Measurements from ENCODE around the gene CHRNE.

The CHRNE gene

GRCh38 chr17:4901648-4902344 lies 1.1 kb downstream of the CHRNE start:
- DNase-seq, result no peak

GRCh38 chr17:4901108-4901647 lies 1.7 kb downstream of the CHRNE start:
- no peak for DNase-seq

- peak; percentile 54 for DNase-seq
Measured at GRCh38 chr17:4900231-4901107, 2.4 kb downstream of the CHRNE start.

- peak; percentile 98 for DNase-seq
Measured at GRCh38 chr17:4899341-4900230, 3.3 kb downstream of the CHRNE start, which contains the start of gene C17orf107. C17orf107 (plus strand) TSS chr17:4899536; CDS start chr17:4899763, 227 bp downstream.

- DNase-seq, result no peak
Measured at GRCh38 chr17:4898927-4899326, 4.0 kb downstream of the CHRNE start.

- no peak for DNase-seq
Measured at GRCh38 chr17:4898351-4898750, 4.5 kb downstream of the CHRNE start.

GRCh38 chr17:4897785-4898184 lies 5.1 kb downstream of the CHRNE start:
- no peak for DNase-seq

- no peak for DNase-seq
Measured at GRCh38 chr17:4897198-4897687, 5.7 kb downstream of the CHRNE start.

GRCh38 chr17:4896332-4897197 lies 6.3 kb downstream of the CHRNE start:
- no peak for DNase-seq

- DNase-seq, result no peak
Measured at GRCh38 chr17:4895657-4896331, 7.1 kb downstream of the CHRNE start.

GRCh38 chr17:4895121-4895520 lies 7.8 kb downstream of the CHRNE start:
- no peak for DNase-seq

- DNase-seq, result no peak
Measured at GRCh38 chr17:4893721-4894560, 9.0 kb downstream of the CHRNE start.

GRCh38 chr17:4893272-4893671 lies 9.6 kb downstream of the CHRNE start:
- DNase-seq, result no peak

GRCh38 chr17:4892499-4893221 lies 10.2 kb downstream of the CHRNE start:
- DNase-seq, result no peak

- no peak for DNase-seq
Measured at GRCh38 chr17:4891411-4892410, 11.2 kb downstream of the CHRNE start.

GRCh38 chr17:4887581-4887980 lies 15.3 kb downstream of the CHRNE start:
- DNase-seq, result no peak

GRCh38 chr17:4886830-4887229 lies 16.1 kb downstream of the CHRNE start:
- DNase-seq, result no peak

- DNase-seq, result no peak
Measured at GRCh38 chr17:4884489-4884888, 18.4 kb downstream of the CHRNE start.
